Prostate gland (tissue), 2 donors: ENCODE results near the gene ABHD2.

Experiments
- CTCF ChIP-seq, 4 experiments: fragments of 200-600 bp in 2 of 4; fragments of 450-650 bp in 2 of 4; sonication (generic) in 2 of 4; IDR thresholded peaks; 1 replicate in 3 of 4; 2 replicates in 1 of 4; pipeline ENCODE4 v1.5.1; 2016 to 2019; ENCODE audit warnings: antibody characterized with exemption in 4 of 4, mild to moderate bottlenecking in 2 of 4, moderate library complexity in 2 of 4
- POLR2AphosphoS5 ChIP-seq: sonication (generic); formaldehyde crosslinking; IDR thresholded peaks from one replicate; pipeline ENCODE4 v1.6.1; 2017; ENCODE audit warnings: antibody characterized with exemption

GRCh38 chr15:89225588-89225987 lies 137.3 kb downstream of the ABHD2 start:
- no peak for TF ChIP-seq CTCF (IDR thresholded peaks at IDR 0.05)
- no peak for TF ChIP-seq POLR2AphosphoS5
